Measurements from ENCODE around the gene KIF1A.

GRCh38 chr2:240803191-240803590, 16.8 kb downstream of the KIF1A start:
- TF ChIP-seq RAD21 (IDR thresholded peaks at IDR 0.05; ENCODE audit: low read depth) (no peak), NFIC (IDR thresholded peaks at IDR 0.05) (no peak), CREB1 (IDR thresholded peaks at IDR 0.05; ENCODE audit: low read depth) (no peak), YY1 (IDR thresholded peaks at IDR 0.05; ENCODE audit: low read depth) (no peak), EGR1 (IDR thresholded peaks at IDR 0.05) (no peak), REST (IDR thresholded peaks at IDR 0.05; ENCODE audit: low read depth) (no peak)

Measured in Ishikawa (cell line).